NCI-H2081 treated with DMSO at 0.1 percent for 48 hours (cell line): Measurements from ENCODE around the gene RPS13.
"Not testable (repeated sequence)": the region's sequence is repeated elsewhere in the genome, so short reads cannot be mapped to it uniquely, and the experiment has no call there.

ENCODE experiments used
- DNase-seq: peaks from one replicate; lab custom pipeline; 2025; lab: John Stamatoyannopoulos, UW

RPS13 gene

DNA sequence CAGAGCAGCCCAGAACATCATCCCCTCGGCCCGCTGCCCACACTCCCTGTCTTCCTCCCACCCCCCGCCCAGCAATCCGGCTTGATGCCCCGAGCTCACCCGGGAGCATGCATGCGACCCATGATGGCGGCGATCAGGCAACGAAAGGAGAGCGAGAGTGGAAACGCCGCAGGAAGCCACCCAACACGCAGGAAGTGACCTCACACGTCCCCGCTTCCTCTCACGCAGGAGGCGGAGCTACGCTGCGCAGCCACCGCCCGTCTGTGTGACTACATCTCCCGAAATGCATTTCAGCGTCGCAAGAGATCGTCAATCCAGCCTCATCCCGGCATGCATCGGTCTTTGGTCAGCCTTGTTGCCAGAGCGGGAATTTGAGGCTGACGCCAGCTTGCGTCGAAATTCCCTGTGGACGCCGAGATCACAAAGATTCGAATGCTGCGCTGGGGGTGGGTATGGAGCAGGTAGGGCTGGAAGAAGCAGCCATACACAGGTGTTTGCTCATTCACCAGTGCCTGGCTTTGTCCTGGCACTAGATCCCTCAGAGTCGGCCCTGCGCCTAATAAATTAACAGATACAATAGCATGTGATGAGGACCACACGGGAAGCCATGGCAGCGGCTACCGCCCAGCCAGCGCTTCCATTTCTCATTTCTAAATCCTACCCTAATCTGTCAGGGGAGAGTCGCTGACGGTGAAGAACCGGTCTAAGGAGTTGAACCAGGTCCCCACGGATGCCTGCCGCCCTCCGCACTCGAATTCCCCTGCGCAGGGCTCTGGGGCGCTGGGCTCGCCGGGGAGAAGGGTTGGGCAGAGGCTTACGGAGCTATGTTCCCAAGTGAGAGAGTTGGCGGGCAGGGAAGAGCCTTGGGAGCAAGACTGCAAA, at the start of gene RPS13:
TSS of gene RPS13 (minus strand) at position 148 of the 882 bp plus-strand sequence. CDS start at position 122, 26 bp downstream.
- peak; percentile 90 for DNase-seq

DNA sequence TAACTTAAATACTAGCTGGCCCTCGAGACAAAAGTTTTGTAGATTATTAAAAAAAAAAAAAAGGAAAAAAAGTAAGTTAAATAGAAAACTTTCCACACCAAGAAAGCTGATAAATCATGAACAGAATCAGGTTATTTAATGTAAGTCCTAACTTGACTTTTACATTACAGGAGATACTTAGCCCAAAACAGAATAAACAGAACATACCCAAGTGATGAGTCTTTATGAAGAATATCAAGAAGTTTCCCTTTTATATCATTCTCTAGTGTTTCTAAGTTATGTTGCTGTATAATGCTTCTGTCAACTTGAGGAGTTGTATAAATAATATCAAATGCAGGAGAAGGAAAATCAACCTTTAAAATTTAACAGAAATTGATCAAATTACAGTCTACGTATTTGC, 44.5 kb upstream of the RPS13 start:
- no peak for DNase-seq

DNA sequence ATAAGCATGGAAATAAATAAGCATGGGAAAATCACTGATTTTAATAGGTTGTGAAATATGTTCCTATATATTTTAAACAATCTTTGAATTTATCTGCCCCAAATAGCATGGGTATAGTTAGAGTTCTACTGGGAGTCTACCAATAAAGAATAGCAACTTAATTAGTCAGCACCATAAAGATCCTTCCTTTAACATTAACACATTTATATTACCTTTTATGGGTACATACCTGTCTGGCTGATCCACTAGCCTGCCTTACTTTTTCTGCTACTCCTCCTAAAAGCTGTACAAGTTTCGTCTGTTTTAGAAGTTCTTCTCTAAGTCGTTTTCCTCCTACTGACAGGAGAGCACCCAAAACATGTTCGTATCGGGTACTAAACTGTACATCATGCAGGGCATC, 39.8 kb upstream of the RPS13 start:
- DNase-seq: no peak

DNA sequence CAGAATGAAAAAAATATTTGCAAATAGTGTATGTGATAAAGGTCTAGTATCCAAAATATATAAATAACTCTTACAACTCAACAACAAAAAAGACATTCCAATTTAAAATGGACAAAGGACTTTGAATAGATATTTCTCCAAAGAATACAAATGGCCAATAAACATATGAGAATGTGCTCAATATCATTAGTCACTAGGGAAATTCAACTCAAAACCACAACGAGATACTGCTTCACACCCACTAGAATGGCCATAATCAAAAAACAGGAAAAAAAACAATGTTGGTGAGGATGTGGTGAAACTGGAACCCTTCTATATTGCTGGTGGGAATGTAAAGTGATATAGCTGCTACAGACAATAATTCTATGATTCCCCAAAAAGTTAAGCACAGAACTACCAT, 38.6 kb upstream of the RPS13 start:
- no peak for DNase-seq

DNA sequence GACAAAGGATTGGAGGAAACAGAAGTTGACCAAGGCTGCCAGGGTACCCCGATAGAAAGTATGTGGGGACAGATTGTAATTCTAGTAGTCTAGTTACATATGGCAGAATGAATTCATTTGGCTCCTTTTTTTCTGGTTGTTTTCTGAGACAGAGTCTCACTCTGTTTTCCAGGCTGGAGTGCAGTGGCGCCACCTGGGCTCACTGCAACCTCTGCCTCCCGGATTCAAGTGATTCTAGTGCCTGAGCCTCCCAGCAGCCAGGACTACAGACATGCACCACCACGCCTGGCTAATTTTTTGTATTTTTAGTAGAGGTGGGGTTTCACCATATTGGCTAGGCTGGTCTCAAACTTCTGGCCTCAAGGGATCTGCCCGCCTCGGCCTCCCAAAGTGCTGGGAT, 30.3 kb upstream of the RPS13 start:
- not testable (repeated sequence) for DNase-seq

DNA sequence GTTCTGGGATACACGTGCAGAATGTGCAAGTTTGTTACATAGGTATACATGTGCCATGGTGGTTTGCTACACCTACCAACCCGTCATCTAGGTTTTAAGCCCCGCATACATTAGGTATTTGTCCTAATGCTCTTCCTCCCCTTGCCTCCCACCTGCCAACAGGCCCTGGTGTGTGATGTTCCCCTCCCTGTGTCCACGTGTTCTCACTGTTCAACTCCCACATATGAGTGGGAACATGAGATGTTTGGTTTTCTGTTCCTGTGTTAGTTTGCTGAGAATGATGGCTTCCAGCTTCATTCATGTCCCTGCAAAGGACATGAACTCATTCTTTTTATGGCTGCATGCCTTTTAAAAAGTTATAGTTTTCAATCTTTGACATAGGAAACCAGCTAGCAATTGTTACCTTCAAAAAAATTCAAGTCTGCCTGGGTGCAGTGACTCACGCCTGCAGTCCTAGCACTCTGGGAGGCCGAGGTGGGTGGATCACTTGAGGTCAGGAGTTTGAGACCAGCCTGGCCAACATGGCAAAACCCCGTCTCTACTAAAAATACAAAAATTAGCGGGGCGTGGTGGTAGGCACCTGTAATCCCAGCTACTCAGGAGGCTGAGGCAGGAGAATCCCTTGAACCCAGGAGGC, 28.1 kb upstream of the RPS13 start:
- DNase-seq: not testable (repeated sequence)

DNA sequence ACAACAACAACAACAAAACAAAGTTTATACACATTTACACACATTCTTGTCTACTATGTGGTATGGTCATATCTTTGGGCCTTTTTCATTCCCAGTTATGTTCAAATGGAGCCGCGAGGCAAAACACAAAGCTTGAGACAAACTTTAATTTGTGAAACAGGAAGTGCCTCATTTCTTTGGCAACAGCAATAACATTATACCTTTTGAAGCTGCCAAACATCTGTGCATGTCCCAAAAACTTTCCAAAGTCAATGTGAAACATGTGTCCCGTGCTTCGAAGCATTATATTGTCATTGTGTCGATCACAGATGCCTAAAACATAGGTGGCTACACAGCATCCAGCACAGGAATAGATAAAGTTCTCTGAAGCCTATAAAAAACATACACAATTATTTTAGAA, 25.0 kb upstream of the RPS13 start:
- DNase-seq: no peak

DNA sequence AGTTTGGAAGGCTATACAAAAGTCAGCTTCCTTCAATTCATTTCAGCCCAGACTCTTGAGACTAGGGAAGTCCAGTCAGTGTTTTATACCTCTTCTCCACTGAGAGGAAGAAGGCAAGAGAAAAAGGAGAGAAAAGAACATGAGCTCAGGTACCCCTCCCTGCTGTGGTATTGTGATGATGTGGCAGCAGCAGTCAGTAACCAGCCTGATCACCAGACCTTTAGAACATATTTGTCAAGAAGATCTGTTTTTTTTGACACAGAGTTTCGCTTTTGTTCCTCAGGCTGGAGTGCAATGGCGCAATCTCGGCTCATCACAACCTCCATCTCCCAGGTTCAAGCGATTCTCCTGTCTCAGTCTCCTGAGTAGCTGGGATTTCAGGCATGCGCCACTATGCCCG, 21.2 kb upstream of the RPS13 start:
- no peak for DNase-seq

DNA sequence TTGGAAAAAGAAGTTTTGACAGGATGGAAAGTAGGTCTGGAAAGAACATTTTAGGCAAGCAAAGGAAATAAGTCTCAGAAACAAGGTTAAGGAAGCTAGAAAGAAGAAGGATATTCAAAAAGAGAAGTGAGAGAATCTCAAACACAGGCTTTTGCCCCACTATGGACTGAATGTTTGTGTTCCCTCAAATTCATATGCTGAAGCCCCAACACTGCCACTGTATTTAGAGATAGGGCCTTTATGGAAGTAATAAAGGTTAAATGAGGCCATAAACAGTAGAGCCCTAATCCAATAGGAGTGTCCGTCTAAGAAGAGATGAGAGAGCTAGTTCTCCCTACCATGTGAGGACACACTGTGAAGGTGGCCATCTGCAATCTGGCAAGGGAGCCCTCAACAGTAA, 20.6 kb upstream of the RPS13 start:
- no peak for DNase-seq

DNA sequence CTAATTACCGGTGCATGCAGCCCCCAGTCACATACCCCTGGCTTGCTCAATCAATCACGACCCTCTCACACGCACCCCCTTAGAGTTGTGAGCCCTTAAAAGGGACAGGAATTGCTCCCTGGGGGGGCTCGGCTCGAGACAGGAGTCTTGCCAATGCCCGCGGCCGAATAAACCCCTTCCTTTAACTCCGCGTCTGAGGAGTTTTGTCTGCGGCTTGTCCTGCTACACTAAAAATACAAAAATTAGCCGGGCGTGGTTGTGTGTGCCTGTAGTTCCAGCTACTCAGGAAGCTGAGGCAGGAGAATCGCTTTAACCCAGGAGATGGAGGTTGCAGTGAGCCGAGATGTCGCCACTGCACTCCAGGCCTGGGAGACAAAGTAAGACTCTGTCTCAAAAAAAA, 8.5 kb upstream of the RPS13 start:
- DNase-seq: not testable (repeated sequence)

DNA sequence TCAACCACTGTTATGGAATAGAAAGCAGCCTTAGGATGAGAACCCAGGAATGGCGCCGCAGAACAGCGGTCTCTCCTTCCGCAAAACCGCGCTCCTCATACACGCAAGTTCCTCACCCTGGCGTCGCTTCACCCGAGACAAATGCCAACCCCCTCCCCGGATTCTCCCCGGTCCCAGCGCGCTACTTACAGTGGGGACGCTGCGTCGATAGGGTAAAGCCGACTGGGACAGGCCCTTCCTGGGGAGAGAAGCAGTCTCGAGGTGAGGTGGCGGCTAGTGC, 287 bp downstream of the RPS13 start:
- DNase-seq: no peak

DNA sequence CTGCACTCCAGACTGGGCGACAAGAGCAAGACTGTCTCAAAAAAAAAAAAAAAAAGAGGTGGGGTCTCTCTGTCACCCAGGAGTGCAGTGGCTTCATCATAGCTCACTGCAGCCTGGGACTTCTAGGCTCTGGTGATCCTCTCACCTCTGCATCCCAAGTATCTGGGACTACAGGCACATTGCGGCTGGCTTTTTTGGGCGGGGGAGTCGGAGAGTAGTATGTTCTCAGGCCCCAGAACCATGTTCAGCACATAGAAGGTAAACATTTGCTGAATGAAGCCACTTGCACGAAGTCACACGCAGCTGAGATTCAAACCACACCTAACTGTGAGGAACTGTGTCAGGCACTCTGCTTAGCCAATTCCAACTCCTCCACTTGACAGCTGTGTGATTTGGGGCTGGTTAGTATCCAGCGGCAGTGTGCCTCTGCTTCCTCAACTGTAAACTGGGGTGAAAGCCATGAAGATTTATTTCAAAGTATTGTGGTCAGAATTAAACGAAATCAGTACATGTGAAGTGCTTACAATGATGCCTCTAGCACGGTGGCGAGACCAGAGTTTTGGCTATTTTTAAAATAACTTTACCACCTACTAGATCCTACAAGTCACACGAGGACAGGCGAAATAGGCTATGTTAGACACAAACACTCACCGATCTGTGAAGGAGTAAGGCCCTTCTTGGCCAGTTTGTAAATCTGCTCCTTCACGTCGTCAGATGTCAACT, 789 bp downstream of the RPS13 start:
- no peak for DNase-seq

DNA sequence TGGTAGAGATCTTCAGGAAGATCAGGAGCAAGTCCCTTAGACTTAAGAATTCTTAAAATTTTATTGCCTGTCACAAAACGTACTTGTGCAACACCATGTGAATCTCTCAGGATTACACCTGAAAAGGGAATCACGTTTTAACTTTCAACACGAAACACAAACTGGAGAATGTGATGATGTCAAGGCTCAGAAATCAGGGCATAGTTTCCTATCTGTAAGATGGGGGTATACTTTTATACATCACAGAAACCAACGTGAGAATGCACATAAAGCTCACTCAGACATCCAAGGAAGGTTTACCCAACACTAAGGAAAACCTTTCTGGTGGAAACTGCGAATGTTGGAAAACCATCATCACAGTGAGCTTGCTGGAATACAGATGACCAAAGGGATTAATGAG, 2.0 kb downstream of the RPS13 start:
- no peak for DNase-seq

DNA sequence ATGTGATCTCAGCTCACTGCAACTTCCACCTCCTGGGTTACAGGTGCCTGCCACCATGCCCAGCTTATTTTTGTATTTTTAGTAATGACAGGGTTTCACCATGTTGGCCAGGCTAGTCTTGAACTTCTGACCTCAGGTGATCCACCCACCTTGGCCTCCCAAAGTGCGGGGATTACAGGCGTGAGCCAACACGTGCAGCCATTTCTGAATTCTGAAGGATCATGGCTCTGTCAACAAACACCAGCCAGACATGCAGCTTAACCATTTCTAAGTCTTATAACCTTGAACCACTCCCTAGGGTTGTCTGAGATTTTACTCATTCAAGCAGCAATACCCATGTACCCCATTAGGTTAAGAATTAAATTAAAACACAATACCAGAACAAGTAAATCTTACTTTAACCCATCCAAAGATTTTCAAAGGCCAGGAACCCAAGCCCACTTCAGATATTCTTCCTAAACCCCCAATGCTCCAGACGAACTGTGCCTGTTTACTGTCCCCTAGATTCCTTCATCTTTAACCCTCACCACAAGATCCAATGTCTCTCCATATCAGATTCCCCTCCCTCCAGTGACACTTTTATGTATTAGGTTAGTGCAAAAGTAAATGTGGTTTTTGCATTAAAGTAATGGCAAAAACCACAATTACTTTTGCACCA, 4.0 kb downstream of the RPS13 start:
- no peak for DNase-seq

DNA sequence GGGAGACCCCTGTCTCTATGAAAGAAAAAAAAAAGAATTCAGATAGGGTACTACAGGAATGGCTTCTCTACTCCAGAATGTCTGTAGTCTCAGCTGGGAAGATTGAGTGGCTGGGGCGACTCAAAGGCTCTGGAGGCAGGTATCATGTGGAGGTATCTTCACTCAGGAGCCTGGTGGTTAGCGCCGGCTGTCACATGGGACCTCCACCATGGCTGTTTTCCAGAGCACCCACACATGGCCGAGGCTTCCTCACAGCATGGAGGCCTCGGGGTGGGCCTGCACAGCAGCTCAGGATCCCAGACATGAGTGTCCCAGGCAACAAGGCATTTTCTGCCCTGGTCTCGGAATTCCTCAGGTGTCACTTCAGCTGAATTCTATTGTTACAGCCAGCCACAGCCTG, 10.1 kb downstream of the RPS13 start:
- DNase-seq: no peak

DNA sequence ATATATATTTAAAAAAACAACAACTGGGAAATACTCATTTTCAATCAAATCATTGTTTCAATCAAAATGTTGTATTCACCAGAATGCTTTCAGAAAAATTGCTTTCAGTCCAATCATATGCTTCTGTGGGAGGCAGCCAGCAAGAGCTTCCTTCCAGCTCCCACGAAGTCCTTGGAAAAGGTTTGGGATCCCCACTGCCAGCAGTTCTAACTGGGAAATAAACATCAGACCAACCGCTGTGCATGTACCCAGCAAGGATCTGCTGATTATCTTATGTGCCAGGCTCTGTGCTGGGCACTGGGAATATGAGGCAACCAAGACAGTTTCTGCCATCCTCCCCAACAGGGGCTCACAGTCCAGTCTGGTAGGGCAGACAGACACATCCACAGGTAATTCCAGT, 10.8 kb downstream of the RPS13 start:
- no peak for DNase-seq

DNA sequence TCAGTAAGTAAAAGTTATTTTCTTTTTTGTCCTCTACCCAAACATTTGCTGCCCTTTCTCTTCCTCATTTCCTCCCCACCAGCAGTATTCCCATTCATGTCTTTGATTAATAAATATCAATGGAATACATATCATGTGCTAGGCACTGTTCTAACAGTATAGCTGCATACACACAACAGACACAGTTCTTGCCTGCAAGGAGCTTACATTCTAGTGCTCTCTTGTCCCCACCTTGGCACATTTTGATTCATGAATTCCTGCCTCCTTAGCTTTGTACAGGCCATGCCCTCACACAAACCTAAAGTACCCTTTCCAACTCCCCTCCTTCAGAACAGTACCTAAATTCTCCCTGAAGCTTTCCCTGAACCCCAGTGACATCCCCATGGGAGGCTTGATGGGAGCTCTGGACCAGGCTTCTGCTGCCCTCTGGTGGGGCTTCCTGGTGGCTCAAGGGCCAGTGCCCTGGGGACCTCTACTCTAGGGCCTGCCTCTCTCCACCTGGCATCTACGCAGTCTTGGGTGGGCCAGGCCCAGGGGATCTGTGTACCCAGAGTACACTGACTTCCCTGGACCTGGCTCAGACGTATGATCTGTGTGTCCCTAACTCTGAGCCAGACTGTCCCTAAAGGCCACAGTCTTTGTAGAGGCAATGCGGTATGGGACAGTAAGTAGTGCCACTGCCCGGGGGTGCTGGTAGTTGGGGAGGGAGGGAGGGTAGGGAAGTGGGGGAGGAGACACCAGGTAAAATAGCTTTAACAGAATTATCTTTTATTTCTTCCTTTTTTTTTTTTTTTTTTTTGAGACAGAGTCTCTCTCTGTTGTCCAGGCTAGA, 14.1 kb downstream of the RPS13 start:
- no peak for DNase-seq

DNA sequence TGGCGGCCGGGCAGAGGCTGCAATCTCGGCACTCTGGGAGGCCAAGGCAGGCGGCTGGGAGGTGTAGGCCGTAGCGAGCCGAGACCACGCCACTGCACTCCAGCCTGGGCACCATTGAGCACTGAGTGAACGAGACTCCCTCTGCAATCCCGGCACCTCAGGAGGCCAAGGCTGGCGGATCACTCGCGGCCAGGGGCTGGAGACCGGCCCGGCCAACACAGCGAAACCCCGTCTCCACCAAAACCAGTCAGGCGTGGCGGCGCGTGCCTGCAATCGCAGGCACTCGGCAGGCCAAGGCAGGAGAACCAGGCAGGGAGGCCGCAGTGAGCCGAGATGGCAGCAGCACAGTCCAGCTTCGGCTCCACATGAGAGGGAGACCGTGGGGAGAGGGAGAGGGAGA, 26.3 kb downstream of the RPS13 start:
- DNase-seq: not testable (repeated sequence)

DNA sequence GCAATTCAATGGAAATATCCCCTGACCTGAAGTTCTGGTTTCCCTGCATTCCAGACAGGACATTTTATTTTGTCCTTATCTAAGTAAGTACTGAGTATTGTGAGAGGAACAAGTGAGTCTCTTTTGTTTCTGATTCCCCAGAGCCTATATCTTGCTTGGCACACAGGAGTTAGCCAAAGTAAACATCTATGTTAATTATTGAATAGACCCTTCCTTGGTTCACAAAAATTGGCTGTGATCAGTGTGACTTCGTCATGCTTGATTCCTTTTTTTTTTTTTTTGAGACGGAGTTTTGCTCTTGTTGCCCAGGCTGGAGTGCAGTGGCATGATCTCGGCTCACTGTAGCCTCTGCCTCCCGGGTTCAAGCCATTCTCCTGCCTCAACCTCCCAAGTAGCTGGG, 29.0 kb downstream of the RPS13 start:
- DNase-seq: not testable (repeated sequence)

DNA sequence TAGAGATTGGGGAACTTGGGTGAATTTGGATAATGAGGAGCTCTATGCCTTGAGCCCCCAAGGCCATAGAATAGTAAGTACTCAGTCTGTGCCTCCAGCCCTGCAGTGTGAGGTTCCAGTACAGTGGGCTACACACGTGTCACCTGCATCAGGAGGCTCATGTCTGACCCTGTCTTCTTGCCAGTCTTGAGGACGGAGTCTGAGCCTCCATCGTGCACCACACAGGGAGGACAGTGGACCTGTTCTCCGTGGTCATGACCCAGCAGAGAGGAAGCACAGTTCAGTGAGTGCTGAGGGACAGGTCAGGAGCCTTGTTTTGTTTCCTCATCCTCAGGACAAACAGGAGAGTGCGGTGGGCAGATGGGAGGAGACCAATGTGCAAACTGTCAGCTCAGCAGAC, 30.8 kb downstream of the RPS13 start:
- DNase-seq: no peak
